Measurements from ENCODE around the gene FRMD4B. TPM values are rescaled to one million over a fixed set of nuclear protein-coding genes. Genes with fewer than 3 reads are reported as not detected.

The FRMD4B gene
- total RNA-seq, 2 donors from 2014 or later, result 2.1 to 2.2 TPM

DNA sequence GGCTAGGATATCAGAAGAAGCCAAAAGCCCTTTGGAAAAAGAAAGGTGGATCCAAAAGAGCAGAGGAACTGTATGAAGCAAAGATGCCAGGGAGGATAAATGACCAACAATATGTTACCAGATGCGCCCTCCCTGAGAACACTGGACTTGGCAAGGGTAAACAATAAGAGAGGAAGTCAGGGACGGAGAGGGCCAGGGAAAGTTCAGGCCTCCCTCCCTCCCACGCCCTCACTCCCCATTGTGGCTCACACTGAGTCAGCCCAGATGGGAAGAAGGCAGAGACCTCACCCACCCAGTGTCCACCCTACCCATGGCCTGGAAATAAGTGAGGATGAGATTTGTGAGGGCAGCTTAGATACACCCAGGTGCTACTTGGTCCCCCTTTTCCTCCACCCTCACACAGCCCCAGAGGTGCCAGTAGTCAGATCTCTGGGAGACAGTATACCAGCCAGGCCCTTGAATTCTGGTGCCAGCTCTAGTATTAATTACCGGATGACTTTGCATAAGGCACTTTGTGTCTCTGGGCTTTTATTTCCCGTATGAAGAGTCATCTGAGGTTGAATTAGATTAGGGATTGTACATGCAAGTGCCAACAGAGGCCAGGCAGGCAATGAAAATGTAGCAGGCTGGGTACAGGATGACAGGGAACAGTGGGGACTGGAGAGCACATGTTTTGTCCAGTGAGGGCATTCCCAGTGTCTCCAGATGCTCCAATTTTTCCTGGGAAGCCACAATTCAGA lies 35.1 kb upstream of the FRMD4B start:
- WGBS, 2 experiments (ENCODE audit: insufficient coverage in 1 of 2, insufficient read length in 1 of 2), result 94 to 100% methylated on average over 4 to 5 of the region's 5 CpGs
- Histone ChIP-seq H3K27me3 (ENCODE audit: control insufficient read depth, insufficient read depth, low read length, poor library complexity, severe bottlenecking) (no peaks in the 10 kb centered on the region), H3K4me1 (ENCODE audit: control insufficient read depth, insufficient read depth, low read length) (no peaks in the 10 kb centered on the region), H3K36me3 (ENCODE audit: control insufficient read depth, insufficient read depth, low read length) (no peaks in the 10 kb centered on the region), H3K27ac (ENCODE audit: low read depth, low read length) (no peak overlapping the region), H3K4me3 (ENCODE audit: low read length) (no peak overlapping the region), H3K9ac (ENCODE audit: extremely low read depth, low read length, poor library complexity, severe bottlenecking) (no peak overlapping the region), H3K9me3 (ENCODE audit: control insufficient read depth, low read length) (no peaks in the 10 kb centered on the region)
- Mint-ChIP-seq H3K4me3 (no peak overlapping the region), H3K4me1 (peaks cover 2% of the 10 kb centered on the region), H3K9me3 (no peaks in the 10 kb centered on the region), H3K27ac (no peak overlapping the region), H3K27me3 (ENCODE audit: insufficient read depth) (no peaks in the 10 kb centered on the region), H3K36me3 (ENCODE audit: low read depth) (no peaks in the 10 kb centered on the region)
- no peak for DNase-seq
- TF ChIP-seq, protein P1, sequence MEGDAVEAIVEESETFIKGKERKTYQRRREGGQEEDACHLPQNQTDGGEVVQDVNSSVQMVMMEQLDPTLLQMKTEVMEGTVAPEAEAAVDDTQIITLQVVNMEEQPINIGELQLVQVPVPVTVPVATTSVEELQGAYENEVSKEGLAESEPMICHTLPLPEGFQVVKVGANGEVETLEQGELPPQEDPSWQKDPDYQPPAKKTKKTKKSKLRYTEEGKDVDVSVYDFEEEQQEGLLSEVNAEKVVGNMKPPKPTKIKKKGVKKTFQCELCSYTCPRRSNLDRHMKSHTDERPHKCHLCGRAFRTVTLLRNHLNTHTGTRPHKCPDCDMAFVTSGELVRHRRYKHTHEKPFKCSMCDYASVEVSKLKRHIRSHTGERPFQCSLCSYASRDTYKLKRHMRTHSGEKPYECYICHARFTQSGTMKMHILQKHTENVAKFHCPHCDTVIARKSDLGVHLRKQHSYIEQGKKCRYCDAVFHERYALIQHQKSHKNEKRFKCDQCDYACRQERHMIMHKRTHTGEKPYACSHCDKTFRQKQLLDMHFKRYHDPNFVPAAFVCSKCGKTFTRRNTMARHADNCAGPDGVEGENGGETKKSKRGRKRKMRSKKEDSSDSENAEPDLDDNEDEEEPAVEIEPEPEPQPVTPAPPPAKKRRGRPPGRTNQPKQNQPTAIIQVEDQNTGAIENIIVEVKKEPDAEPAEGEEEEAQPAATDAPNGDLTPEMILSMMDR (conservative IDR thresholded peaks at IDR 0.05), result no peak

GRCh38 chr3:69419276-69419675 lies 33.4 kb upstream of the FRMD4B start:
- TF ChIP-seq, protein P1 (conservative IDR thresholded peaks at IDR 0.05), result no peak
- 88 to 90% methylated on average over 3 of the region's 3 CpGs for WGBS, 2 experiments (ENCODE audit: insufficient coverage in 1 of 2, insufficient read length in 1 of 2)

GRCh38 chr3:69417541-69418078 lies 31.7 kb upstream of the FRMD4B start:
- WGBS, 2 experiments (ENCODE audit: insufficient coverage in 1 of 2, insufficient read length in 1 of 2), result 88 to 100% methylated on average over 4 to 5 of the region's 5 CpGs
- TF ChIP-seq, protein P1 (conservative IDR thresholded peaks at IDR 0.05), result no peak

More at GRCh38 chr3:69419276-69419675, 33.4 kb upstream of the FRMD4B start:
- Mint-ChIP-seq H3K27me3 (ENCODE audit: insufficient read depth) (peaks cover 3% of the 10 kb centered on the region), H3K4me1 (no peaks in the 10 kb centered on the region), H3K36me3 (ENCODE audit: low read depth) (no peaks in the 10 kb centered on the region), H3K4me3 (no peak overlapping the region), H3K9me3 (no peaks in the 10 kb centered on the region), H3K27ac (no peak overlapping the region)
- DNase-seq, result no peak
- Histone ChIP-seq H3K27me3 (ENCODE audit: control insufficient read depth, insufficient read depth, low read length, poor library complexity, severe bottlenecking) (no peaks in the 10 kb centered on the region), H3K36me3 (ENCODE audit: control insufficient read depth, insufficient read depth, low read length) (no peaks in the 10 kb centered on the region), H3K4me3 (ENCODE audit: low read length) (no peak overlapping the region), H3K9ac (ENCODE audit: extremely low read depth, low read length, poor library complexity, severe bottlenecking) (no peak overlapping the region), H3K9me3 (ENCODE audit: control insufficient read depth, low read length) (no peaks in the 10 kb centered on the region), H3K4me1 (ENCODE audit: control insufficient read depth, insufficient read depth, low read length) (no peaks in the 10 kb centered on the region), H3K27ac (ENCODE audit: low read depth, low read length) (no peak overlapping the region)

More at GRCh38 chr3:69417541-69418078, 31.7 kb upstream of the FRMD4B start:
- H3K27me3 ChIP-seq (ENCODE audit: control insufficient read depth, insufficient read depth, low read length, poor library complexity, severe bottlenecking), result no peaks in the 10 kb centered on the region
- H3K36me3 ChIP-seq (ENCODE audit: control insufficient read depth, insufficient read depth, low read length), result no peaks in the 10 kb centered on the region
- Mint-ChIP-seq H3K27ac (no peak overlapping the region), H3K9me3 (no peaks in the 10 kb centered on the region), H3K4me1 (no peaks in the 10 kb centered on the region), H3K4me3 (no peak overlapping the region), H3K27me3 (ENCODE audit: insufficient read depth) (peaks cover 3% of the 10 kb centered on the region), H3K36me3 (ENCODE audit: low read depth) (no peaks in the 10 kb centered on the region)
- DNase-seq, result no peak
- no peak overlapping the region for H3K27ac ChIP-seq (ENCODE audit: low read depth, low read length)
- no peak overlapping the region for H3K4me3 ChIP-seq (ENCODE audit: low read length)
- no peaks in the 10 kb centered on the region for H3K9me3 ChIP-seq (ENCODE audit: control insufficient read depth, low read length)
- H3K4me1 ChIP-seq (ENCODE audit: control insufficient read depth, insufficient read depth, low read length), result no peaks in the 10 kb centered on the region
- no peak overlapping the region for H3K9ac ChIP-seq (ENCODE audit: extremely low read depth, low read length, poor library complexity, severe bottlenecking)

All from endodermal cell (in vitro differentiated cells).